ENCODE measurements around the gene TP63.

Gene TP63

GRCh38 chr3:189586941-189587663, 44.1 kb upstream of the TP63 start:
- H3K79me2 ChIP-seq (ENCODE audit: insufficient read depth, low read length): no peaks in the 10 kb centered on the region
- no peaks in the 10 kb centered on the region for H3K4me1 ChIP-seq (ENCODE audit: insufficient read depth, low read length, severe bottlenecking)
- no peak overlapping the region for H3K27ac ChIP-seq (ENCODE audit: low read depth, low read length, poor library complexity, severe bottlenecking)
- no peak overlapping the region for H3K9ac ChIP-seq (ENCODE audit: low read length)
- no peak for TF ChIP-seq EZH2 (IDR thresholded peaks at IDR 0.05; ENCODE audit: borderline replicate concordance, low read length)
- no peak for TF ChIP-seq CTCF (IDR thresholded peaks at IDR 0.05; ENCODE audit: low read length)
- H3K36me3 ChIP-seq (ENCODE audit: insufficient read depth, low read length): no peaks in the 10 kb centered on the region
- H3K9me3 ChIP-seq (ENCODE audit: low read length): no peaks in the 10 kb centered on the region
- H2AFZ ChIP-seq (ENCODE audit: low read length): no peak overlapping the region
- no peak overlapping the region for H3K4me3 ChIP-seq (ENCODE audit: low read depth, low read length, poor library complexity, severe bottlenecking)
- no peaks in the 10 kb centered on the region for H3K27me3 ChIP-seq (ENCODE audit: insufficient read depth, low read length)
- no peak overlapping the region for H3K4me2 ChIP-seq (ENCODE audit: low read length)
- H4K20me1 ChIP-seq (ENCODE audit: insufficient read depth, low read length): no peaks in the 10 kb centered on the region
- H3F3A ChIP-seq (ENCODE audit: insufficient read depth, low read length): no peaks in the 10 kb centered on the region
- H3K9me2 ChIP-seq (ENCODE audit: low read depth, low read length): no peaks in the 10 kb centered on the region

- Histone ChIP-seq H3K9me3 (ENCODE audit: low read length) (no peaks in the 10 kb centered on the region), H3K27ac (ENCODE audit: low read depth, low read length, poor library complexity, severe bottlenecking) (no peak overlapping the region), H3K4me1 (ENCODE audit: insufficient read depth, low read length, severe bottlenecking) (no peaks in the 10 kb centered on the region), H3K79me2 (ENCODE audit: insufficient read depth, low read length) (no peaks in the 10 kb centered on the region), H3K9me2 (ENCODE audit: low read depth, low read length) (no peaks in the 10 kb centered on the region), H3K9ac (ENCODE audit: low read length) (no peak overlapping the region), H3K4me3 (ENCODE audit: low read depth, low read length, poor library complexity, severe bottlenecking) (no peak overlapping the region), H3K4me2 (ENCODE audit: low read length) (no peak overlapping the region), H3K27me3 (ENCODE audit: insufficient read depth, low read length) (no peaks in the 10 kb centered on the region), H3F3A (ENCODE audit: insufficient read depth, low read length) (no peaks in the 10 kb centered on the region), H2AFZ (ENCODE audit: low read length) (no peak overlapping the region), H4K20me1 (ENCODE audit: insufficient read depth, low read length) (no peaks in the 10 kb centered on the region), H3K36me3 (ENCODE audit: insufficient read depth, low read length) (no peaks in the 10 kb centered on the region)
- no peak for TF ChIP-seq EZH2 (IDR thresholded peaks at IDR 0.05; ENCODE audit: borderline replicate concordance, low read length)
- TF ChIP-seq CTCF (IDR thresholded peaks at IDR 0.05; ENCODE audit: low read length): no peak
Observed at GRCh38 chr3:189587664-189588040, 43.5 kb upstream of the TP63 start.

- no peaks in the 10 kb centered on the region for H3K9me3 ChIP-seq (ENCODE audit: low read length)
- no peaks in the 10 kb centered on the region for H3K4me1 ChIP-seq (ENCODE audit: insufficient read depth, low read length, severe bottlenecking)
- no peaks in the 10 kb centered on the region for H3K36me3 ChIP-seq (ENCODE audit: insufficient read depth, low read length)
- no peak overlapping the region for H3K4me2 ChIP-seq (ENCODE audit: low read length)
- no peaks in the 10 kb centered on the region for H3K27me3 ChIP-seq (ENCODE audit: insufficient read depth, low read length)
- no peaks in the 10 kb centered on the region for H3K79me2 ChIP-seq (ENCODE audit: insufficient read depth, low read length)
- no peaks in the 10 kb centered on the region for H4K20me1 ChIP-seq (ENCODE audit: insufficient read depth, low read length)
- no peaks in the 10 kb centered on the region for H3F3A ChIP-seq (ENCODE audit: insufficient read depth, low read length)
- no peak overlapping the region for H2AFZ ChIP-seq (ENCODE audit: low read length)
- H3K9ac ChIP-seq (ENCODE audit: low read length): no peak overlapping the region
- no peak overlapping the region for H3K27ac ChIP-seq (ENCODE audit: low read depth, low read length, poor library complexity, severe bottlenecking)
- TF ChIP-seq CTCF (IDR thresholded peaks at IDR 0.05; ENCODE audit: low read length) (no peak), EZH2 (IDR thresholded peaks at IDR 0.05; ENCODE audit: borderline replicate concordance, low read length) (no peak)
- no peaks in the 10 kb centered on the region for H3K9me2 ChIP-seq (ENCODE audit: low read depth, low read length)
- no peak overlapping the region for H3K4me3 ChIP-seq (ENCODE audit: low read depth, low read length, poor library complexity, severe bottlenecking)
Observed at GRCh38 chr3:189588070-189588469, 43.1 kb upstream of the TP63 start.
